Measurements from ENCODE around the gene ARPP19.

ARPP19 gene

DNA sequence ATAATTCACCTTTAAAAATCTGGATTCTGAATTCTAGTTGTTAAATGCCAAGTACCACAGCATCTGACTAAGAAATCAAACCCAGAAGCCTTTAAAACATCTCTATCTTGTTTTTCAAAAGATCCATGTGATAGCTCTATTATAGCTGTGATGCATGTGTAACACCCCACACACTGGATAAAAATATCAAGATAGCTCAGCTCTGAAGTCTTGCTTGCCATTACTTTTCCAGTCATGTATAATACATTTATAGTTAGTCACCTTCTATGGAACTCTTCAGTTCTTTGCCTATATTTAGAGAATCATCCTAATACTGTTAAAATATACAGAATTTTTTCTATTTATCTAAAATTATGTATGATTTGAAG lies 11.6 kb downstream of the ARPP19 start:
- TF ChIP-seq GATA3 (IDR thresholded peaks at IDR 0.05; ENCODE audit: low read depth, low read length) (no peak), GATA2 (IDR thresholded peaks at IDR 0.05; ENCODE audit: low read depth, low read length) (no peak)

DNA sequence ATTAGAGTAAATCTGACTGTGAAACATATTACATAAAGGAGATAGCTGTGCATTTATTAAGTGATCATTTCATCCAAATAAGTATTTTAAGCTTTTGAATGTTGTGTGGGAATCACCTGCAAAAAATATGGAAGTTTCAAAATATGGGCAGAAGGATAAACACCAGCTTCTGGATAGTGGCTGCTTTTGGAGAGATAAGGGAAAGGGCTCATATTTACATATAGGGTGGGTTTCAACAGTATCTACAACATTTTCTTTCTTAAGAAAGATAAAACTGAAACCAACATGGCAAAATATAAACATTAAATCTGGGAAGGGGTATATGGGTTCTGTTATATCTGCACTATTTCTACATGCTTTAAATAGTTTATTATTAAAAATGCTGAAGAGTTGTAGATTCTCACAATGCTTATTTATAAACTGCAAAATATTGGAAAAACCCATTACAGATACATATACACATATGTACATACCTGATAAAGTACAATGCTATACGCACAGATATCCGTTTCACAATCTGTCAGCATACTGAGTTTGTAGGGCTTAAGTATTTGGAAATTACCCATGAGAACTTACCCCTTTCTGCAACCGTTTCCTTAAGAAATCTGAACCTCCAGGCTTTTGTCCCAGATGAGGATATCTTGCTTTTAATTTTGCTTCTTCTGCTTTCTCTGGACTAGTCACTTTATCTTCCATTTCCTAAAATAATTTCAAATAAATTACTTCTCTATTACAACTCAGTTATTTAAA lies 12.1 kb downstream of the ARPP19 start:
- TF ChIP-seq GATA3 (IDR thresholded peaks at IDR 0.05; ENCODE audit: low read depth, low read length) (no peak), GATA2 (IDR thresholded peaks at IDR 0.05; ENCODE audit: low read depth, low read length) (no peak)

- TF ChIP-seq GATA2 (IDR thresholded peaks at IDR 0.05; ENCODE audit: low read depth, low read length), result no peak
- no peak for TF ChIP-seq GATA3 (IDR thresholded peaks at IDR 0.05; ENCODE audit: low read depth, low read length)
Measured at GRCh38 chr15:52552303-52552702, 16.5 kb downstream of the ARPP19 start.

DNA sequence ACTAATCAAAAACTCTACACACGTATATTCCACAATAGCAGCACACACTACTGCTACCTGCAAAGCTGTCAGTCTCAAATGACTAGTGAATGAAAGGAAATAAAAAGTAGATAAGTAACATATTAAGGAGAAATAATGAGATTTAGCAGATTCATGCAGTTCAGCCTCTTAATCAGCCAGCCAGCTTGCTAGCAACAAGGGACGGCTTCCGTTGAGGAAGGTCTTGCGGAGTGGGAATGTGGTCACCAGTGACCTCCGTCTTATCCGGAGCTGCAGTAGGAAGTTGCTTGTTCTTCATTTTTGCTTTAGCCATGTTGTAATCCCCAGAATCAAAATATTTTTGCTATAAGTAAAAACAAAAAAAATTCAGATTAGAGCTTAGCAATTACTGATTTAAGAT lies 17.1 kb downstream of the ARPP19 start:
- TF ChIP-seq GATA3 (IDR thresholded peaks at IDR 0.05; ENCODE audit: low read depth, low read length) (no peak), GATA2 (IDR thresholded peaks at IDR 0.05; ENCODE audit: low read depth, low read length) (no peak)

DNA sequence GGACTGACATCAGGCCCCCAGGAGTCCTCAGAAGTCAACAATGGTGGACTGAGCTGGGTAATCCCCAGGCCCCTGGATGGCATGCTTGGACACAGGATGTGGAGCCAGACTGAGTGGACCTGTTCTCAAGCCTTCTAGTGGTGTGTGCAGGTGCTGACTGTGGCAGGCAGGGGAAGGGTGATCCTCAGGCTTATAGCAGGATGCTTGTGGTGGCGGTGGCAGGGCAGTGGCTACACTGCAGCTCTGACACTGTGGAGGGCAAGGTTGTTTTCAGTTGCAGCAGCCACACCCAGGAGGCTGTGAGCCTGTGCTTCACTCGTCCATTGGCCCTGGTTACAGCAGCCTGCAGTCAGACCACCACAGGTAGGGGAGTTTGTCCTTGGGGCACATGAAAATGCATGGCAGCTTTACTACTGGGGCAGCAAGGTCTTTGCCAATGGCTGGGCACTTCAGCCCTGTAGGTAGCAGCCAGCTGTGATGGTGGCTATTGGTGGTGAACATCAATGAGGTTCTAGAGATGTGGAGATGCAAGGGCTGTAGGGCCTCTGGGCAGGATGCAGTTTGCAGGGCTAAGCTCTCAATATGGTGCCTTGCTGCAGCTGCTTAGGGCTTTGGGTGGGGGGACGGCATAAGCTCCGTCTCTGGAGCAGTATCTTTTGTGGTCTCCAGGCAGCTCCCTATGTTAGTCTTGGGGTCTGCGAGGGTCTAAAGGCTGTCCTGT lies 22.6 kb downstream of the ARPP19 start:
- TF ChIP-seq GATA3 (IDR thresholded peaks at IDR 0.05; ENCODE audit: low read depth, low read length) (no peak), GATA2 (IDR thresholded peaks at IDR 0.05; ENCODE audit: low read depth, low read length) (no peak)

- no peak for TF ChIP-seq GATA2 (IDR thresholded peaks at IDR 0.05; ENCODE audit: low read depth, low read length)
- no peak for TF ChIP-seq GATA3 (IDR thresholded peaks at IDR 0.05; ENCODE audit: low read depth, low read length)
Measured at GRCh38 chr15:52540374-52541012, 28.3 kb downstream of the ARPP19 start.

DNA sequence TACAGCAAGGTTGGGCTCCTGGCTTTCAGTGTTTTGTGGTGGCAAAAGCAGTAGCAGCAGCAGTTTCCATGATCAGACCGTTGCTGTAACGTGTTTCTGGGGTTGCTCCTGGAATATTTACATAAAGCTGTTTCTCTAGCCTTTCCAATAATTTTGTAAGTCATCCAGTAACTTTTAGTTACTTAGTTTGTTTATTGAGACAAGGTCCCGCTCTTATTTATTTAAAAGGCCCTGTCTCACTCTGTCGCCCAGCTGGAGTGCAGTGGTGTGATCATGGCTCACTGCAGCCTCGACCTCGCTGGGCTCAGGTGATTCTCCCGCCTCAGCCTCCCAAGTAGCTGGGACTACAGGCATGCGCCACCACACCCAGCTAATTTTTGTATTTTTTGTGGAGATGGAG lies 31.4 kb downstream of the ARPP19 start:
- TF ChIP-seq GATA3 (IDR thresholded peaks at IDR 0.05; ENCODE audit: low read depth, low read length), result no peak
- no peak for TF ChIP-seq GATA2 (IDR thresholded peaks at IDR 0.05; ENCODE audit: low read depth, low read length)

GRCh38 chr15:52532427-52532826 lies 36.4 kb downstream of the ARPP19 start:
- no peak for TF ChIP-seq GATA2 (IDR thresholded peaks at IDR 0.05; ENCODE audit: low read depth, low read length)
- no peak for TF ChIP-seq GATA3 (IDR thresholded peaks at IDR 0.05; ENCODE audit: low read depth, low read length)

DNA sequence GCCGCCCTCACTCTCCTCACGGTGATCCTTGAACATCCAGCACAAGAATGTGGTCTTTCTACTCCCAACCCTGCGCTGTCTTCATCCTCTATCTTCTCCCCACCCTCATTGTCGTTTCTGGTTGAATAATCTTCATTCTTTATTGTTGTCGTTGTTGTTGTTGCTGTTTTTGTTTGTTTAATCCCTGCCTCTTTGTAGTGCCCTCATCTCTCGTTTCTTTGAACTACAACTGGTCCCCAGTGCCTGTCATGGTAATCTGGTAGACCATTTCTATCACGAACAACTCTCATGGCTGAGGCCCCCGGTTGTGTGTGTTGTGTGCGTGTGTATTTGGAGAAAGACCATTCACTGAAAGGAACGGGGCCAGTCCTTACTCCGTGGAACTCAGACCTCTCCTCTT lies 38.9 kb downstream of the ARPP19 start:
- no peak for TF ChIP-seq GATA2 (IDR thresholded peaks at IDR 0.05; ENCODE audit: low read depth, low read length)
- TF ChIP-seq GATA3 (IDR thresholded peaks at IDR 0.05; ENCODE audit: low read depth, low read length), result no peak

- TF ChIP-seq GATA2 (IDR thresholded peaks at IDR 0.05; ENCODE audit: low read depth, low read length) (no peak), GATA3 (IDR thresholded peaks at IDR 0.05; ENCODE audit: low read depth, low read length) (no peak)
Measured at GRCh38 chr15:52529341-52529924, 39.4 kb downstream of the ARPP19 start.

- TF ChIP-seq GATA3 (IDR thresholded peaks at IDR 0.05; ENCODE audit: low read depth, low read length) (no peak), GATA2 (IDR thresholded peaks at IDR 0.05; ENCODE audit: low read depth, low read length) (no peak)
Measured at GRCh38 chr15:52528564-52529340, 40.1 kb downstream of the ARPP19 start, which contains the start of gene MYO5A. Gene MYO5A (minus strand): TSS chr15:52528880. CDS start chr15:52528806, 74 bp downstream.

- TF ChIP-seq GATA2 (IDR thresholded peaks at IDR 0.05; ENCODE audit: low read depth, low read length), result no peak
- no peak for TF ChIP-seq GATA3 (IDR thresholded peaks at IDR 0.05; ENCODE audit: low read depth, low read length)
Measured at GRCh38 chr15:52527911-52528563, 40.8 kb downstream of the ARPP19 start.

Measured in SH-SY5Y (cell line).